Measurements from ENCODE around the gene LRP5.

LRP5 gene

DNA sequence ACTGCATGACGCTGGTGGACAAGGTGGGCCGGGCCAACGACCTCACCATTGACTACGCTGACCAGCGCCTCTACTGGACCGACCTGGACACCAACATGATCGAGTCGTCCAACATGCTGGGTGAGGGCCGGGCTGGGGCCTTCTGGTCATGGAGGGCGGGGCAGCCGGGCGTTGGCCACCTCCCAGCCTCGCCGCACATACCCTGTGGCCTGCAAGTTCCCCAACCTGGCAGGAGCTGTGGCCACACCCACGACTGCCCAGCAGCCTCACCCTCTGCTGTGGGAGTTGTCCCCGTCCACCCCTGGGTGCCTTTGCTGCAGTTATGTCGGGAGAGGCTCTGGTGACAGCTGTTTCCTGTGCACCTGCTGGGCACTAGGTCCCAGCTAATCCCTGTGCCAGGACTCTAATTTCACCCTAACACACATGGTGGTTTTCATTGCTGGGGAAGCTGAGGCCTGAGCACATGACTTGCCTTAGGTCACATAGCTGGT lies 99.2 kb downstream of the LRP5 start:
- TF ChIP-seq, protein P1, sequence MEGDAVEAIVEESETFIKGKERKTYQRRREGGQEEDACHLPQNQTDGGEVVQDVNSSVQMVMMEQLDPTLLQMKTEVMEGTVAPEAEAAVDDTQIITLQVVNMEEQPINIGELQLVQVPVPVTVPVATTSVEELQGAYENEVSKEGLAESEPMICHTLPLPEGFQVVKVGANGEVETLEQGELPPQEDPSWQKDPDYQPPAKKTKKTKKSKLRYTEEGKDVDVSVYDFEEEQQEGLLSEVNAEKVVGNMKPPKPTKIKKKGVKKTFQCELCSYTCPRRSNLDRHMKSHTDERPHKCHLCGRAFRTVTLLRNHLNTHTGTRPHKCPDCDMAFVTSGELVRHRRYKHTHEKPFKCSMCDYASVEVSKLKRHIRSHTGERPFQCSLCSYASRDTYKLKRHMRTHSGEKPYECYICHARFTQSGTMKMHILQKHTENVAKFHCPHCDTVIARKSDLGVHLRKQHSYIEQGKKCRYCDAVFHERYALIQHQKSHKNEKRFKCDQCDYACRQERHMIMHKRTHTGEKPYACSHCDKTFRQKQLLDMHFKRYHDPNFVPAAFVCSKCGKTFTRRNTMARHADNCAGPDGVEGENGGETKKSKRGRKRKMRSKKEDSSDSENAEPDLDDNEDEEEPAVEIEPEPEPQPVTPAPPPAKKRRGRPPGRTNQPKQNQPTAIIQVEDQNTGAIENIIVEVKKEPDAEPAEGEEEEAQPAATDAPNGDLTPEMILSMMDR (IDR thresholded peaks at IDR 0.05) = no peak

- TF ChIP-seq, protein P1 (IDR thresholded peaks at IDR 0.05) = no peak
These were observed 100.4 kb downstream of the LRP5 start for GRCh38 chr11:68412593-68413475.

DNA sequence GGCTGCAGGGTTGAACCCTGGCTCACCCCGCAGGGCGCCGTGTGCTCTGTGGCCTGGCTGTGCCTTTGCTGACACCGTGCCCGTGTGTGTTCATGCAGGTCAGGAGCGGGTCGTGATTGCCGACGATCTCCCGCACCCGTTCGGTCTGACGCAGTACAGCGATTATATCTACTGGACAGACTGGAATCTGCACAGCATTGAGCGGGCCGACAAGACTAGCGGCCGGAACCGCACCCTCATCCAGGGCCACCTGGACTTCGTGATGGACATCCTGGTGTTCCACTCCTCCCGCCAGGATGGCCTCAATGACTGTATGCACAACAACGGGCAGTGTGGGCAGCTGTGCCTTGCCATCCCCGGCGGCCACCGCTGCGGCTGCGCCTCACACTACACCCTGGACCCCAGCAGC lies 101.2 kb downstream of the LRP5 start:
- TF ChIP-seq, protein P1 (IDR thresholded peaks at IDR 0.05) = no peak

- TF ChIP-seq, protein P1 (IDR thresholded peaks at IDR 0.05) = no peak
These were observed 102.3 kb downstream of the LRP5 start for GRCh38 chr11:68414496-68415221.

GRCh38 chr11:68416070-68416578 lies 103.7 kb downstream of the LRP5 start:
- TF ChIP-seq, protein P1 (IDR thresholded peaks at IDR 0.05) = no peak

DNA sequence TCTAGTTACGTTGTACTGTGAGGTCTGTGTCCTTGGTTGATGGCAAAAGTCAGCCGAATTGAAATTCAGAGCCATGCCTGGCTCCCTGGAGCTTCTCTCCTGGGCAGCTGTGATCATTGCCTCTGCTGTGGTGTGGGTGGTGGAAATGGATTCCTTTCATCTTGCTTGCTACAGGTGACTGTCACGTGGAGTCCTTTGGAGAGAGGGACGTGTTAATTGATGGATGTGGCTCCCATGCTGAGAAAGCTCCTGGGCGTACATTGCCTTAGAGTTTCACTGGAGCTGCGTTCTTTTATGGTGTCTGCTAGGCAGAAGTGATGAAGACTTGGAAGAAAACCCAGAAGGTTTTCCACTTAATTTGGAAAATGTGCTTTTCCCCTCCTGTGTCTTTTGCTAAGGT lies 106.3 kb downstream of the LRP5 start:
- TF ChIP-seq, protein P1 (IDR thresholded peaks at IDR 0.05) = no peak

DNA sequence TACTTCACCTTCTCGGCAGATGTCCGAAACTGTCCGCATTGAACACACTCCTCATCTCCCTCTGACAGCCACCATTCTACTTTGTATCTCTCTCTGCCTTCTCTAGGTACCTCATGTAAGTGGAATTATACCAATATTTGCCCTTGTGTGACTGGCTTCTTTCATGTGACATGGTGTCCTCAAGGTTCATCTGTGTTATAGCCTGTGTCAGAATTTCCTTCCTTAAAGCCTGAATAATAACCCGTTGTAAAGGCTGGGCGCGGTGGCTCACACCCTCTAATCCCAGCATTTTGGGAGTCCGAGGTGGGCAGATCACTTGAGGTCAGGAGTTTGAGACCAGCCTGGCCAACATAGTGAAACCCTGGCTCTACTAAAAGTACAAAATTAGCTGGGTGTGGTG lies 107.8 kb downstream of the LRP5 start:
- TF ChIP-seq, protein P1 (IDR thresholded peaks at IDR 0.05) = no peak
